ENCODE measurements around the gene FDCSP.
"Not testable (repeated sequence)": the region's sequence is repeated elsewhere in the genome, so short reads cannot be mapped to it uniquely, and the experiment has no call there.

Gene FDCSP

DNA sequence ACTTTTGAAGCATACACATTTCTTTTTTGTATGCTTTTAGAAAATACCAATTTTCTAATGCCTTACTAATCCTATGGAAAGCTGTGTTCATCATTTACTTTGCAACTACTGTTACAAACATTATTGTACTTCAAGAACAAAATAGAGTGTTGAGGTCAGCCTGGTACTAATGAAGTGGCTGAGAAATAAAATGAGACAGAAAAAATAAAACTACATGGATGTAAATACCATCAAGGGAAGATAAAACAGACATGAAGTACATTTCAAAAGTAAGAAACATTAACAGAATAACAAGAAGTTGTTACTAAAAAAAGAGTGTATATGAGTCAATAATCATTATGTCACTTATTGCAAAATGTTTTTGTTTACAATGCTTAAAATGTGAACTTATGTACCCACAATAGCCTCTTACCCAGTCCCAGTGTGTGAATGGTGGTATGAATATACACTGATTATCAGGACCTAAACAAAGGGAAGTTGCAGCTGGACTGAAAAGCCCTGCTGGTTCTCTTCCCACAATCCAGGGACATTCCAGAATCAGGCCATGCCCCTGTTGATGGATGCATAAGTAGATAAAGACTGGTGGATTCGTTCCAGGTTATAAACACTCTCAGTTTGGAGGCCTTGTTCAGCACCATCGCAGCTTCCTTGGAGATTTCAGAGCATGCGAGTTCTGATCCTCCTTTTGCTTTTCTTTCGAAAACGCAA, 14.1 kb downstream of the FDCSP start:
- DNase-seq = no peak

GRCh38 chr4:70242297-70242696, 16.4 kb downstream of the FDCSP start, which contains the start of gene CSN3:
TSS of gene CSN3 (plus strand) at chr4:70242597. CDS start at chr4:70244820, 2,223 bp downstream.
- not testable (repeated sequence) for DNase-seq

GRCh38 chr4:70243091-70243490, 17.2 kb downstream of the FDCSP start:
- no peak for DNase-seq

GRCh38 chr4:70251250-70251944, 25.5 kb downstream of the FDCSP start:
- no peak for DNase-seq

DNA sequence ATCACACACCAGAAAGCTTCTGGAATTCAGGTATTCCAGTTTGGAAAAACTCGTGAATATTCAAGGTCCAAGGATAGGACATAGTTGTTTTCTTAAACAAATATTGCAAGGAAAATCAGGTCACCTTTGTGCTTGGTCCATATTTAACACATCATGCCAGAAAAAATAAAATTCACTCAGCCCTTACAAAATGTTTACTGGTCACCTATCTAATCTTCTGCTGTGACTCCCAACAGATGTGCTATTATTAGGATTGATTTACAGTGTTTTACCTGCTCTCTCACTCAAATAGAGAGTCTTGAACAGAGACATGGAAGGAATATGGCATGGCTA, 26.0 kb downstream of the FDCSP start:
- DNase-seq = no peak

- no peak for DNase-seq
Measured at GRCh38 chr4:70269674-70270073, 43.8 kb downstream of the FDCSP start.

DNA sequence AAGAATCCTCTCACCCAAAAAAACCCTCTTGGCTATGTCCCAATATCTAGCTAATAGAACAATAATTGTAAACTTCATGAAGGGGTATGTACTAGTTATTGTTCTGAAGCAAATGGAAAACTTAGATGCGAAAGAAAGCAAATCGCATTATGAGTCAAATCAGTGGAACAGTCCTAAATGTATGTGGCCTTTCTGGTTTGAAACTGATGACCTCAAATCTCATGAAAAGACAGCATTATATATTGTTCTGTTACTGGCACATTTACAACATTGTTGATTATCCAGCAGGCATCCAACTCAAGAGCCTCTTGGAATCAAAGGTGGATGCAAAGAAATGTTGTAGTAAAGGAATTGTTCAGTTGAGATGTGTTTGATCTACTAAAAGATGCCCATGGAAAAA, 51.2 kb downstream of the FDCSP start:
- DNase-seq = no peak

DNA sequence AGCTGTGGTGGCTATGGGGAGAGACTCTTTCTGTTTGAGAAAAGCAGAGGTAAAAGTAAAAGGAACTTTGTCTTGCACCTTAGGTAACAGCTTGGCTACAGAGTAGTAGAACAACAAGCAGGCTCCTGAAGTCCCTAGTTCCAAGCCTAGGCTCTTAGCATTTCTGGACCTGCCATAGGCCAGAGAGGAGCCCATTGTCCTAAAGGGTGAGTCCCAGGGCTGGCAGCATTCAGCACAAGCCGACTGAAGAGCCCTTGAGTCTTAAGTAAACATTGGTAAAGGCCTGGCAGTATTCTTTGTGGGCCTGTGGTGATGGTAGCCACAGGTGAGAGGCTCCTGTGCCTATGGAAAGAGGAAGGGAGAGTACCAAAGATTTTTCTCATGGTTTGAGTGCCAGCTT, 54.6 kb downstream of the FDCSP start:
- DNase-seq = no peak
